ENCODE data around the gene SUPT3H.

The SUPT3H gene

DNA sequence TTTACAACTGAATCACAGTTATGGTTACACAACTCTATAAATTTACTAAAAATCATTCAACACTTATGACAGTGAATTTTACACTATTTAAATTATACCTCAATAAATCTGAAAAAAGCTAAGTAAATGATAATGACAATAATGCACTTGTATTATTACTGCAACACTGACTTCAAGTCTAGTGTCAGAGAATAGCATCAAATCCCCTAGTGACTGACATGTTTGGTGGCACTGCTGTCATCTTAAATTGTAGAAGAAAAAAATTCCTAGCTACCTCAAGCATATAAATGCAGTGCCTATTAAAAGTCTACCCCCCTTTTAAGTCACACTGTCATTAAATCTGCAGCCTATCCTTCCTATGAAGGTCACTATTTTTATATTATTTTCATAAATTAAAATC is 239.0 kb downstream of the SUPT3H start:
- no peak overlapping the region for H3K4me2 ChIP-seq (ENCODE audit: low read length)
- H2BK120ac ChIP-seq (ENCODE audit: insufficient read depth, low read length, poor library complexity) = no peak overlapping the region
- H3K27me3 ChIP-seq (ENCODE audit: insufficient read depth, low read length) = no peaks in the 10 kb centered on the region
- H3K18ac ChIP-seq (ENCODE audit: low read length) = no peak overlapping the region
- no peak overlapping the region for H2AK5ac ChIP-seq (ENCODE audit: low read length)
- H4K8ac ChIP-seq (ENCODE audit: low read depth, low read length) = no peak overlapping the region
- no peaks in the 10 kb centered on the region for H3K9me3 ChIP-seq (ENCODE audit: insufficient read depth, low read depth, low read length)
- no peak for DNase-seq
- no peak overlapping the region for H3K4ac ChIP-seq (ENCODE audit: low read depth, low read length)
- H2BK12ac ChIP-seq (ENCODE audit: low read length) = no peak overlapping the region
- H3K79me1 ChIP-seq (ENCODE audit: low read length) = no peaks in the 10 kb centered on the region
- H3K79me2 ChIP-seq (ENCODE audit: control insufficient read depth, insufficient read depth, low read length, poor library complexity) = no peaks in the 10 kb centered on the region
- H2AFZ ChIP-seq (ENCODE audit: insufficient read depth, low read length, poor library complexity) = no peak overlapping the region
- H3K4me3 ChIP-seq (ENCODE audit: low read depth, low read length) = no peak overlapping the region
- H3K23ac ChIP-seq (ENCODE audit: low read length) = no peak overlapping the region
- H4K91ac ChIP-seq (ENCODE audit: low read depth, low read length) = no peak overlapping the region
- no peak overlapping the region for H3K14ac ChIP-seq (ENCODE audit: low read length)
- H3K27ac ChIP-seq (ENCODE audit: low read depth, low read length) = no peak overlapping the region
- no peak overlapping the region for H2BK5ac ChIP-seq (ENCODE audit: low read depth, low read length, poor library complexity)
- H4K12ac ChIP-seq (ENCODE audit: low read depth, low read length) = no peak overlapping the region
- H3K9ac ChIP-seq (ENCODE audit: low read length) = no peak overlapping the region
- H3K36me3 ChIP-seq (ENCODE audit: control insufficient read depth in 1 of 2, insufficient read depth in 2 of 2, low read length in 2 of 2) = no peaks in the 10 kb centered on the region
- no peaks in the 10 kb centered on the region for H3K4me1 ChIP-seq (ENCODE audit: control insufficient read depth in 1 of 2, insufficient read depth in 2 of 2, low read length in 2 of 2)

GRCh38 chr6:45136495-45136894 is 241.2 kb downstream of the SUPT3H start:
- H4K91ac ChIP-seq (ENCODE audit: low read depth, low read length) = no peak overlapping the region
- H2BK12ac ChIP-seq (ENCODE audit: low read length) = no peak overlapping the region
- DNase-seq = no peak
- no peaks in the 10 kb centered on the region for H3K9me3 ChIP-seq (ENCODE audit: insufficient read depth, low read depth, low read length)
- H3K27ac ChIP-seq (ENCODE audit: low read depth, low read length) = no peak overlapping the region
- no peak overlapping the region for H3K23ac ChIP-seq (ENCODE audit: low read length)
- no peak overlapping the region for H2BK120ac ChIP-seq (ENCODE audit: insufficient read depth, low read length, poor library complexity)
- H4K8ac ChIP-seq (ENCODE audit: low read depth, low read length) = no peak overlapping the region
- no peaks in the 10 kb centered on the region for H3K79me1 ChIP-seq (ENCODE audit: low read length)
- no peaks in the 10 kb centered on the region for H3K4me1 ChIP-seq (ENCODE audit: control insufficient read depth in 1 of 2, insufficient read depth in 2 of 2, low read length in 2 of 2)
- H3K4me2 ChIP-seq (ENCODE audit: low read length) = no peak overlapping the region
- no peaks in the 10 kb centered on the region for H3K27me3 ChIP-seq (ENCODE audit: insufficient read depth, low read length)
- H4K12ac ChIP-seq (ENCODE audit: low read depth, low read length) = no peak overlapping the region
- no peak overlapping the region for H3K4ac ChIP-seq (ENCODE audit: low read depth, low read length)
- H2AFZ ChIP-seq (ENCODE audit: insufficient read depth, low read length, poor library complexity) = no peak overlapping the region
- H3K36me3 ChIP-seq (ENCODE audit: control insufficient read depth in 1 of 2, insufficient read depth in 2 of 2, low read length in 2 of 2) = no peaks in the 10 kb centered on the region
- no peak overlapping the region for H3K4me3 ChIP-seq (ENCODE audit: low read depth, low read length)
- no peak overlapping the region for H3K18ac ChIP-seq (ENCODE audit: low read length)
- H3K14ac ChIP-seq (ENCODE audit: low read length) = no peak overlapping the region
- no peaks in the 10 kb centered on the region for H3K79me2 ChIP-seq (ENCODE audit: control insufficient read depth, insufficient read depth, low read length, poor library complexity)
- H2BK5ac ChIP-seq (ENCODE audit: low read depth, low read length, poor library complexity) = no peak overlapping the region
- no peak overlapping the region for H3K9ac ChIP-seq (ENCODE audit: low read length)
- H2AK5ac ChIP-seq (ENCODE audit: low read length) = no peak overlapping the region

- Histone ChIP-seq H3K18ac (ENCODE audit: low read length) (no peak overlapping the region), H3K9ac (ENCODE audit: low read length) (no peak overlapping the region), H3K14ac (ENCODE audit: low read length) (no peak overlapping the region), H3K23ac (ENCODE audit: low read length) (no peak overlapping the region), H2AK5ac (ENCODE audit: low read length) (no peak overlapping the region), H2BK5ac (ENCODE audit: low read depth, low read length, poor library complexity) (no peak overlapping the region), H3K4ac (ENCODE audit: low read depth, low read length) (no peak overlapping the region), H3K79me2 (ENCODE audit: control insufficient read depth, insufficient read depth, low read length, poor library complexity) (no peaks in the 10 kb centered on the region), H3K27ac (ENCODE audit: low read depth, low read length) (no peak overlapping the region), H3K79me1 (ENCODE audit: low read length) (no peaks in the 10 kb centered on the region), H3K9me3 (ENCODE audit: insufficient read depth, low read depth, low read length) (no peaks in the 10 kb centered on the region), H3K27me3 (ENCODE audit: insufficient read depth, low read length) (no peaks in the 10 kb centered on the region), H3K4me3 (ENCODE audit: low read depth, low read length) (no peak overlapping the region), H4K8ac (ENCODE audit: low read depth, low read length) (no peak overlapping the region), H4K12ac (ENCODE audit: low read depth, low read length) (no peak overlapping the region), H2AFZ (ENCODE audit: insufficient read depth, low read length, poor library complexity) (no peak overlapping the region), H3K36me3 (ENCODE audit: control insufficient read depth in 1 of 2, insufficient read depth in 2 of 2, low read length in 2 of 2) (no peaks in the 10 kb centered on the region), H3K4me2 (ENCODE audit: low read length) (no peak overlapping the region), H2BK120ac (ENCODE audit: insufficient read depth, low read length, poor library complexity) (no peak overlapping the region), H2BK12ac (ENCODE audit: low read length) (no peak overlapping the region), H4K91ac (ENCODE audit: low read depth, low read length) (no peak overlapping the region), H3K4me1 (ENCODE audit: control insufficient read depth in 1 of 2, insufficient read depth in 2 of 2, low read length in 2 of 2) (no peaks in the 10 kb centered on the region)
- DNase-seq = no peak
- WGBS (ENCODE audit: extremely low coverage, insufficient coverage, insufficient read length) = no CpG with 5 or more reads among the region's 1 CpG
These were observed 245.0 kb downstream of the SUPT3H start for GRCh38 chr6:45132658-45133294.

DNA sequence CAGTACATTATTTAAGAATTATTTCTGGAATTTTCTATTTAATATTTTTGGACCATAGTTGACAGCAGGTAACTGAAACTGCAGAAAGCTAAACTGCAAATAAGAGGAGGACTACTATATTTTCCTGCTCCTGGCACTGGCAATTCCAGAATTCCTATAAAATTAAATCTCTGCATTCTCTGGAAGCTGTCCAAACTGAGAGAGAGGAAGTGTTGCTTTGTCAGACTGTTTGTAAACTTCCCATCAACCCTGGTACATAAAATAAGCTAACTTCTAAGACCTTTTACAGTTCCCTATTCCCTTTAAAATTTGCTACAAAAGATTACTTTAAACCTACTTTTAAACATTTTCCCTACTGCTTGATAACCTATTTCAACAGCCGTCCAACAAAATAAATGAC is 245.7 kb downstream of the SUPT3H start:
- Histone ChIP-seq H3K18ac (ENCODE audit: low read length) (no peak overlapping the region), H3K4me1 (ENCODE audit: control insufficient read depth in 1 of 2, insufficient read depth in 2 of 2, low read length in 2 of 2) (no peaks in the 10 kb centered on the region), H3K27me3 (ENCODE audit: insufficient read depth, low read length) (no peaks in the 10 kb centered on the region), H4K12ac (ENCODE audit: low read depth, low read length) (no peak overlapping the region), H3K4me2 (ENCODE audit: low read length) (no peak overlapping the region), H3K9ac (ENCODE audit: low read length) (no peak overlapping the region), H3K79me1 (ENCODE audit: low read length) (no peaks in the 10 kb centered on the region), H2AK5ac (ENCODE audit: low read length) (no peak overlapping the region), H3K36me3 (ENCODE audit: control insufficient read depth in 1 of 2, insufficient read depth in 2 of 2, low read length in 2 of 2) (no peaks in the 10 kb centered on the region), H2BK120ac (ENCODE audit: insufficient read depth, low read length, poor library complexity) (no peak overlapping the region), H2AFZ (ENCODE audit: insufficient read depth, low read length, poor library complexity) (no peak overlapping the region), H3K9me3 (ENCODE audit: insufficient read depth, low read depth, low read length) (no peaks in the 10 kb centered on the region), H2BK5ac (ENCODE audit: low read depth, low read length, poor library complexity) (no peak overlapping the region), H3K4me3 (ENCODE audit: low read depth, low read length) (no peak overlapping the region), H4K91ac (ENCODE audit: low read depth, low read length) (no peak overlapping the region), H3K14ac (ENCODE audit: low read length) (no peak overlapping the region), H3K23ac (ENCODE audit: low read length) (no peak overlapping the region), H3K27ac (ENCODE audit: low read depth, low read length) (no peak overlapping the region), H3K79me2 (ENCODE audit: control insufficient read depth, insufficient read depth, low read length, poor library complexity) (no peaks in the 10 kb centered on the region), H2BK12ac (ENCODE audit: low read length) (no peak overlapping the region), H4K8ac (ENCODE audit: low read depth, low read length) (no peak overlapping the region), H3K4ac (ENCODE audit: low read depth, low read length) (no peak overlapping the region)
- WGBS (ENCODE audit: extremely low coverage, insufficient coverage, insufficient read length) = no CpG with 5 or more reads among the region's 1 CpG
- no peak for DNase-seq

Data from trophoblast cell (in vitro differentiated cells and primary cell).